ENCODE data around the gene CASS4. TPM values are rescaled to one million over a fixed set of nuclear protein-coding genes. Genes with fewer than 3 reads are reported as not detected.

The CASS4 gene
- total and polyA plus RNA-seq, 9 of the 15 experiments (the other 6 are each of a cell fraction or from before 2014, with no cell fraction given) = 8.1 to 53.8 (median 26.7) TPM

DNA sequence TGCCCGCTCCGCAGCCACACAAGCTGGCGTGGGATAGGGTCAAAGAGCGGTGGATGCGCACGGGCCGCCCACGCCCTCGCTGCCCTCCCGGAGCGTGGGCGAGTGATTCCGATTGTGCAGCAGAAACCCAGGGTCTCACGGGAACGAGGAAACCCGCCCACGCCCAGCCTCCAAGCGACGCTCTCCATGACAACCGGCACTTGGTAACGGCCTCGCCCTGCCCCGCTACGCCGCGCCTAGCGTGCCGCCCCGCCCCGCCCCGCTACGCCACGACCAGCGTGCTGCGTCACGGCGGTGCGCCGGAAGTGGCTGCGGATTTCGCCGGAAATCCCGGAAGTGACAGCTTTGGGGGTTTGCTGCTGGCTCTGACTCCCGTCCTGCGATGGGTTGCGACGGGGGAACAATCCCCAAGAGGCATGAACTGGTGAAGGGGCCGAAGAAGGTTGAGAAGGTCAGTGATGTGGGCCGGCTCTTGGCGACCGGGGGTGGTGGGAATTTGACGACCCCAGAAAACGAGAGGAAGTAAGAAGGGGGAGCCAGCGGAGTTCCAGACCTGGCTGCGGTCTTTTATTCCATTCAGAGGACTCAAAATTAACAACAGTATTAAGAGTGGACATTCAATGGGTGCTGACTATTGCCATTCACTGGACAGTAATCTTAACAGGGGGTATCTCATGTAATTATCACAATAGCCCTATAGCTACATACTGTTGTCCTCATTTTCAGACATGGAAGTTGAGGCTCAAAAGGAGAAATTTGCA lies 56.4 kb downstream of the CASS4 start, which contains the start of gene RTF2 (continued):
- TF ChIP-seq, protein P1, sequence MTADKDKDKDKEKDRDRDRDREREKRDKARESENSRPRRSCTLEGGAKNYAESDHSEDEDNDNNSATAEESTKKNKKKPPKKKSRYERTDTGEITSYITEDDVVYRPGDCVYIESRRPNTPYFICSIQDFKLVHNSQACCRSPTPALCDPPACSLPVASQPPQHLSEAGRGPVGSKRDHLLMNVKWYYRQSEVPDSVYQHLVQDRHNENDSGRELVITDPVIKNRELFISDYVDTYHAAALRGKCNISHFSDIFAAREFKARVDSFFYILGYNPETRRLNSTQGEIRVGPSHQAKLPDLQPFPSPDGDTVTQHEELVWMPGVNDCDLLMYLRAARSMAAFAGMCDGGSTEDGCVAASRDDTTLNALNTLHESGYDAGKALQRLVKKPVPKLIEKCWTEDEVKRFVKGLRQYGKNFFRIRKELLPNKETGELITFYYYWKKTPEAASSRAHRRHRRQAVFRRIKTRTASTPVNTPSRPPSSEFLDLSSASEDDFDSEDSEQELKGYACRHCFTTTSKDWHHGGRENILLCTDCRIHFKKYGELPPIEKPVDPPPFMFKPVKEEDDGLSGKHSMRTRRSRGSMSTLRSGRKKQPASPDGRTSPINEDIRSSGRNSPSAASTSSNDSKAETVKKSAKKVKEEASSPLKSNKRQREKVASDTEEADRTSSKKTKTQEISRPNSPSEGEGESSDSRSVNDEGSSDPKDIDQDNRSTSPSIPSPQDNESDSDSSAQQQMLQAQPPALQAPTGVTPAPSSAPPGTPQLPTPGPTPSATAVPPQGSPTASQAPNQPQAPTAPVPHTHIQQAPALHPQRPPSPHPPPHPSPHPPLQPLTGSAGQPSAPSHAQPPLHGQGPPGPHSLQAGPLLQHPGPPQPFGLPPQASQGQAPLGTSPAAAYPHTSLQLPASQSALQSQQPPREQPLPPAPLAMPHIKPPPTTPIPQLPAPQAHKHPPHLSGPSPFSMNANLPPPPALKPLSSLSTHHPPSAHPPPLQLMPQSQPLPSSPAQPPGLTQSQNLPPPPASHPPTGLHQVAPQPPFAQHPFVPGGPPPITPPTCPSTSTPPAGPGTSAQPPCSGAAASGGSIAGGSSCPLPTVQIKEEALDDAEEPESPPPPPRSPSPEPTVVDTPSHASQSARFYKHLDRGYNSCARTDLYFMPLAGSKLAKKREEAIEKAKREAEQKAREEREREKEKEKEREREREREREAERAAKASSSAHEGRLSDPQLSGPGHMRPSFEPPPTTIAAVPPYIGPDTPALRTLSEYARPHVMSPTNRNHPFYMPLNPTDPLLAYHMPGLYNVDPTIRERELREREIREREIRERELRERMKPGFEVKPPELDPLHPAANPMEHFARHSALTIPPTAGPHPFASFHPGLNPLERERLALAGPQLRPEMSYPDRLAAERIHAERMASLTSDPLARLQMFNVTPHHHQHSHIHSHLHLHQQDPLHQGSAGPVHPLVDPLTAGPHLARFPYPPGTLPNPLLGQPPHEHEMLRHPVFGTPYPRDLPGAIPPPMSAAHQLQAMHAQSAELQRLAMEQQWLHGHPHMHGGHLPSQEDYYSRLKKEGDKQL (CRISPR knock-in tag; IDR thresholded peaks at IDR 0.05; ENCODE audit: borderline replicate concordance) = no peak
- TF ChIP-seq, protein P2, sequence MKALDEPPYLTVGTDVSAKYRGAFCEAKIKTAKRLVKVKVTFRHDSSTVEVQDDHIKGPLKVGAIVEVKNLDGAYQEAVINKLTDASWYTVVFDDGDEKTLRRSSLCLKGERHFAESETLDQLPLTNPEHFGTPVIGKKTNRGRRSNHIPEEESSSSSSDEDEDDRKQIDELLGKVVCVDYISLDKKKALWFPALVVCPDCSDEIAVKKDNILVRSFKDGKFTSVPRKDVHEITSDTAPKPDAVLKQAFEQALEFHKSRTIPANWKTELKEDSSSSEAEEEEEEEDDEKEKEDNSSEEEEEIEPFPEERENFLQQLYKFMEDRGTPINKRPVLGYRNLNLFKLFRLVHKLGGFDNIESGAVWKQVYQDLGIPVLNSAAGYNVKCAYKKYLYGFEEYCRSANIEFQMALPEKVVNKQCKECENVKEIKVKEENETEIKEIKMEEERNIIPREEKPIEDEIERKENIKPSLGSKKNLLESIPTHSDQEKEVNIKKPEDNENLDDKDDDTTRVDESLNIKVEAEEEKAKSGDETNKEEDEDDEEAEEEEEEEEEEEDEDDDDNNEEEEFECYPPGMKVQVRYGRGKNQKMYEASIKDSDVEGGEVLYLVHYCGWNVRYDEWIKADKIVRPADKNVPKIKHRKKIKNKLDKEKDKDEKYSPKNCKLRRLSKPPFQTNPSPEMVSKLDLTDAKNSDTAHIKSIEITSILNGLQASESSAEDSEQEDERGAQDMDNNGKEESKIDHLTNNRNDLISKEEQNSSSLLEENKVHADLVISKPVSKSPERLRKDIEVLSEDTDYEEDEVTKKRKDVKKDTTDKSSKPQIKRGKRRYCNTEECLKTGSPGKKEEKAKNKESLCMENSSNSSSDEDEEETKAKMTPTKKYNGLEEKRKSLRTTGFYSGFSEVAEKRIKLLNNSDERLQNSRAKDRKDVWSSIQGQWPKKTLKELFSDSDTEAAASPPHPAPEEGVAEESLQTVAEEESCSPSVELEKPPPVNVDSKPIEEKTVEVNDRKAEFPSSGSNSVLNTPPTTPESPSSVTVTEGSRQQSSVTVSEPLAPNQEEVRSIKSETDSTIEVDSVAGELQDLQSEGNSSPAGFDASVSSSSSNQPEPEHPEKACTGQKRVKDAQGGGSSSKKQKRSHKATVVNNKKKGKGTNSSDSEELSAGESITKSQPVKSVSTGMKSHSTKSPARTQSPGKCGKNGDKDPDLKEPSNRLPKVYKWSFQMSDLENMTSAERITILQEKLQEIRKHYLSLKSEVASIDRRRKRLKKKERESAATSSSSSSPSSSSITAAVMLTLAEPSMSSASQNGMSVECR (CRISPR knock-in tag; IDR thresholded peaks at IDR 0.05) = peak; percentile 98
- TF ChIP-seq ZNF263 (CRISPR knock-in tag; IDR thresholded peaks at IDR 0.05; ENCODE audit: borderline replicate concordance) = 0 out of 2 replicates have a peak, but pooled peaks have one; percentile 7
- peak; percentile 59; the same call in 1 of the 2 replicates for TF ChIP-seq TEAD4 (IDR thresholded peaks at IDR 0.05; ENCODE audit: low read length)
- no peak for TF ChIP-seq TEAD4 (CRISPR knock-in tag; IDR thresholded peaks at IDR 0.05; ENCODE audit: borderline replicate concordance)
- no peak for TF ChIP-seq ZNF146 (CRISPR knock-in tag; IDR thresholded peaks at IDR 0.05; ENCODE audit: unreplicated experiment)
- TF ChIP-seq, protein P3, sequence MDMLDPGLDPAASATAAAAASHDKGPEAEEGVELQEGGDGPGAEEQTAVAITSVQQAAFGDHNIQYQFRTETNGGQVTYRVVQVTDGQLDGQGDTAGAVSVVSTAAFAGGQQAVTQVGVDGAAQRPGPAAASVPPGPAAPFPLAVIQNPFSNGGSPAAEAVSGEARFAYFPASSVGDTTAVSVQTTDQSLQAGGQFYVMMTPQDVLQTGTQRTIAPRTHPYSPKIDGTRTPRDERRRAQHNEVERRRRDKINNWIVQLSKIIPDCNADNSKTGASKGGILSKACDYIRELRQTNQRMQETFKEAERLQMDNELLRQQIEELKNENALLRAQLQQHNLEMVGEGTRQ (CRISPR knock-in tag; IDR thresholded peaks at IDR 0.05) = no peak
- TF ChIP-seq, protein P4, sequence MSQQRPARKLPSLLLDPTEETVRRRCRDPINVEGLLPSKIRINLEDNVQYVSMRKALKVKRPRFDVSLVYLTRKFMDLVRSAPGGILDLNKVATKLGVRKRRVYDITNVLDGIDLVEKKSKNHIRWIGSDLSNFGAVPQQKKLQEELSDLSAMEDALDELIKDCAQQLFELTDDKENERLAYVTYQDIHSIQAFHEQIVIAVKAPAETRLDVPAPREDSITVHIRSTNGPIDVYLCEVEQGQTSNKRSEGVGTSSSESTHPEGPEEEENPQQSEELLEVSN (IDR thresholded peaks at IDR 0.05; ENCODE audit: borderline replicate concordance in 1 of 2, extremely low read depth in 1 of 2, insufficient read depth in 1 of 2, insufficient read length in 1 of 2, low read depth in 1 of 2, low read length in 1 of 2, poor library complexity in 1 of 2, severe bottlenecking in 1 of 2) = peak in 1 of 2 experiments; percentile 38
- no peak for TF ChIP-seq ZNF551 (CRISPR knock-in tag; IDR thresholded peaks at IDR 0.05)
- TF ChIP-seq SMARCB1 (IDR thresholded peaks at IDR 0.05; ENCODE audit: insufficient read length, low read depth) = no peak
- no peak for TF ChIP-seq SLC30A9 (CRISPR knock-in tag; IDR thresholded peaks at IDR 0.05)
- no peak for TF ChIP-seq SMAD1 (IDR thresholded peaks at IDR 0.05; ENCODE audit: low read depth, low read length, partially characterized antibody)
